Hematopoietic multipotent progenitor cell treated with erythropoietin and hydrocortisone succinate and interleukin-3 and kit ligand, for 6 days (in vitro differentiated cells): ENCODE data around the gene PARN.
"Not testable (repeated sequence)": the region's sequence is repeated elsewhere in the genome, so short reads cannot be mapped to it uniquely, and the experiment has no call there.

Experiments used
- DNase-seq: peaks from one replicate; pipeline ENCODE4 v3.0.0-alpha.2; 2015

Gene PARN

DNA sequence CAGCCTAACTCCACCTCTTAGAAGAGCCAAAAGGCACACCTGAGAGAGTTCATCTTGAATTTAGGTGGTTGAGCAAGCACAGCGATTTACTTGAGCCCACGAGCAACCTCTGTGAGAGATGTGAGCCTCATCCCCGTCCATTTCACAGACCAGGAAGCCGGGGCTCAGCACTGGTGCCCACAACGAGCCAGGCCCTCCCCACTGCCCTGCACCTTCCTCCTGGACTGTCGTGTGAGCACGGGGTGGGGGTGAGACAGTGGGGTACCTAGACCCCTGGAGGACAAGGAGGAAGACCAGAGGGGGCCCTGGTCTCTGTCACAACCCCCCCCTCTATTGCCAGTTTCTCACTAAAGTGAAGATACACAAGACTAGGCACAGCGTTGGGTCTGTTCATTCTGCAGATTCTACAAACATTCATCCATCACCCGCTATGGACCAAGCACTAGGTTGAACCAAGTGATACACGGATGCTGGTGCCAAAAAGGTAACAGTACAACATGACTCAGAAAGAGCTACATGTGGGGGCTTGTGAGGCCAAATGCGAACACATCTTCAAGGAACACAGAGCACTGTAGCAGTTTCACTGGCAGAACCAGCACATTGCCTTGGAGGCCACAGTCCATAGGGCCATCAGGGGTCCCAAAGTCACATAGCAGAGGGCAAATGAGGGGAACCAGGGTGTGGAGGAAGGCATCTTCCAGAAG lies 231.9 kb downstream of the PARN start:
- no peak for DNase-seq

DNA sequence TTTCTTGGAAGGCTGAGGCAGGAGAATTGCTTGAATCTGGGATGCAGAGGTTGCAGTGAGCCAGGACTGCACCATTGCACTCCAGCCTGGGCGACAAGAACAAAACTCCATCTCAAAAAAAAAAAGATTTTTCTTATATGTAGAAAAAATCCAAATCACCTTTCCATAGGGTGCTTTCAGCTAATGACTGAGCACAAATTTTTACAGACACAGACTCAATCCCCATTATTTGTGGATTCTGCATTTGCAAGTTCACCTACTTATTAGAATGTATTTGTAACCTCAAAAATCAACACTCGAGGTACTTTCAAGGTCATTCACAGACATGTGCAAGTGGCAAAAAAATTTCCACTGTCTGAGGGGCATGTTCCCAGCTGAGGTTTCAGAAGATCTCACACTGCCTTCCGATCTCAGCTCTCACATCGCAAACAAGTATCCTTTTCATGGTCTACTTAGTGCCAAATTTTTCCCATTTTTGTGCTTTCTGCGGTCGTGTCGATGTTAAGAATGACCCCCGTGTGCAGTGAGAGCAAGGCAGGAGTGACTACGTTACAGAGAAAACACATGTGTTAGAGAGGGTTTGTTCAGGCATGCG lies 234.3 kb downstream of the PARN start:
- DNase-seq: not testable (repeated sequence)

DNA sequence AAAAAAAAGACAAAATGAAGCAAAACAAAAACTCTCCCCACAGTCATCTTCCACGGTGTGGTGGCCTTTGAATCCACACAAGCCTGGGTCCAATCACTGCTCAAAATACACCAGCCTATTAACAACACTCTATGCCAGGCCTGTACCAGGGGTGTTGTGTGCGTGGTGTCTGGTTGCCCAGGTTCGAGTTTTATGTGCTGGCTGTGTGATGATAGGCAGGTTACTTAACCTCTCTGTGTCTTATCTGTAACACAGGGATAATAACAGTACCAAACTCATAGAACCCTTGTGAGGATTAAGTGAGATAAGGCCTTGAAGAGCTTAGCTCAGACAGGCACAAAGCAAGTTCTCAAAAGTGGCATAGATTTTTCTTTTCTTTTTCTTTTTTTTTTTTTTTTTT lies 235.2 kb downstream of the PARN start:
- no peak for DNase-seq

DNA sequence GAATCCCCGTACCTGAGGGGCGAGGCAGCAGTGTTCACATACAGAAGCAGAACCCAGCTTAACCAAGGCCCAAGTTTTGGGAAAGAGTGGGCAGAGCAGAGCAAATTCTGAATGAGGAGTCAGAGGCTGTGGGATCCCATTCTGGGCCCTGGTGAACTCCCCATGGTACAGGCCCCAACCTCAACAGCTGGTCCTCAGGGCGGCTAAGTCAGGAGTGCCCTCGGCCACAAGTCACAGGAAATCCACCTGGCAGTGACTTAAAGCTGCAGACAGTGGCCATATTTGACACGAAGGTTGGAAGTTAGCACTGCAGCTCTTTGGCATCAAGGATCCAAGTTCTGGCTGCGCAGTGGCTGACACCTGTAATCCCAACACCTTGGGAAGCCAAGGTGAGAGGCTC lies 237.1 kb downstream of the PARN start:
- DNase-seq: no peak

DNA sequence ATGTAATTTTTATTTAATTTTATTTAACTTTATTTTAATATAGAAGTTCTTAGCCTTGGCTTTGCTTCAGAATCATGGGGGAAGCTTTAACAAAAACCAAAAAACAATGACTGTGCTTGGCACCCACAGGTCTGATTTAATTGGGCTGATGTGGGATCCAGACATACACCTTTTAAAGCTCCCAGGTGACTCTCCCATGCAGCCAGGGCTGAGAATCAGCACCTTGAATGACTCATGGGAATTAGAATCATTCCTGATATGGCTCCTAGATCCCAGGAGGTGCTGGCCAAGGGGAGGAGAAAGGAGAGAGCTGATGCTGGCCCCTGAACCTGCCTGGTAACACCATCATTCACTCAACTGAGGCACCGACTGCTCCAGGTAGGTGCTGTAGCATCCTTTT lies 240.7 kb downstream of the PARN start:
- DNase-seq: no peak

- DNase-seq: no peak
Observed at GRCh38 chr16:14388243-14388642, 241.8 kb downstream of the PARN start.

GRCh38 chr16:14386115-14386514 lies 243.9 kb downstream of the PARN start:
- DNase-seq: no peak
